ENCODE measurements around the gene STARD5.

GRCh38 chr15:81298611-81299010, 25.3 kb downstream of the STARD5 start:
- TF ChIP-seq CTCF (IDR thresholded peaks at IDR 0.05) = no peak
- TF ChIP-seq POLR2A (IDR thresholded peaks at IDR 0.05) = no peak
